HG02870 (cell line): ENCODE data around the gene UBE2E3.

ENCODE experiments used
- ATAC-seq: cut with Tn5 transposase; IDR thresholded peaks from one replicate; pipeline ENCODE4 v1.9.1; 2021; ENCODE audit warnings: mild to moderate bottlenecking, moderate library complexity; ENCODE audit not compliant: unreplicated experiment

The UBE2E3 gene

GRCh38 chr2:180978903-180979748 is 1.3 kb upstream of the UBE2E3 start:
- ATAC-seq, result no peak

- no peak for ATAC-seq
Observed at GRCh38 chr2:180979749-180980105, 678 bp upstream of the UBE2E3 start.

- no peak for ATAC-seq
Observed at GRCh38 chr2:180980943-180981911, 822 bp downstream of the UBE2E3 start.

- peak; percentile 32 for ATAC-seq
Observed at GRCh38 chr2:180983468-180984242, 3.2 kb downstream of the UBE2E3 start.

GRCh38 chr2:180985771-180986395 is 5.5 kb downstream of the UBE2E3 start:
- ATAC-seq, result peak; percentile 25

GRCh38 chr2:180987146-180987545 is 6.7 kb downstream of the UBE2E3 start:
- no peak for ATAC-seq

GRCh38 chr2:180990337-180990736 is 9.9 kb downstream of the UBE2E3 start:
- ATAC-seq, result no peak

GRCh38 chr2:180990794-180991193 is 10.4 kb downstream of the UBE2E3 start:
- peak; percentile 49 for ATAC-seq

- no peak for ATAC-seq
Observed at GRCh38 chr2:180991361-180991760, 11.0 kb downstream of the UBE2E3 start.

GRCh38 chr2:180991820-180992219 is 11.4 kb downstream of the UBE2E3 start:
- peak; percentile 85 for ATAC-seq

GRCh38 chr2:180992994-180993393 is 12.6 kb downstream of the UBE2E3 start:
- no peak for ATAC-seq

GRCh38 chr2:180999274-180999964 is 19.0 kb downstream of the UBE2E3 start:
- ATAC-seq, result no peak

GRCh38 chr2:181004647-181005325 is 24.4 kb downstream of the UBE2E3 start:
- ATAC-seq, result no peak

GRCh38 chr2:181005326-181005655 is 24.9 kb downstream of the UBE2E3 start:
- no peak for ATAC-seq

GRCh38 chr2:181005809-181006208 is 25.4 kb downstream of the UBE2E3 start:
- ATAC-seq, result no peak

GRCh38 chr2:181007086-181007837 is 26.9 kb downstream of the UBE2E3 start:
- ATAC-seq, result no peak

- no peak for ATAC-seq
Observed at GRCh38 chr2:181008407-181008806, 28.0 kb downstream of the UBE2E3 start.

- no peak for ATAC-seq
Observed at GRCh38 chr2:181021199-181021789, 40.9 kb downstream of the UBE2E3 start.
